ENCODE results near the gene MAP2K7.
"Not testable (repeated sequence)": the region's sequence is repeated elsewhere in the genome, so short reads cannot be mapped to it uniquely, and the experiment has no call there.

MAP2K7 gene

GRCh38 chr19:7944177-7944761, 40.6 kb downstream of the MAP2K7 start:
- H3K9me3 ChIP-seq (ENCODE audit: control insufficient read depth in 1 of 2, low read length in 2 of 2), result no peaks in the 10 kb centered on the region
- peak overlapping the region; percentile 70 for H3K27ac ChIP-seq (ENCODE audit: low read depth, low read length)
- H3K36me3 ChIP-seq (ENCODE audit: control insufficient read depth in 1 of 2, insufficient read depth in 2 of 2, low read length in 2 of 2), result peaks cover 6 to 10% of the 10 kb centered on the region in 2 donors
- peaks cover 4 to 19% of the 10 kb centered on the region in 2 donors for H3K4me1 ChIP-seq (ENCODE audit: control insufficient read depth in 1 of 2, insufficient read depth in 2 of 2, low read length in 2 of 2)
- H3K27me3 ChIP-seq (ENCODE audit: control insufficient read depth in 1 of 2, insufficient read depth in 2 of 2, low read length in 2 of 2), result no peaks in the 10 kb centered on the region
- peak overlapping the region; percentile 70 to 86 for H3K4me3 ChIP-seq (ENCODE audit: low read depth in 1 of 2, low read length in 2 of 2)
- H3K9ac ChIP-seq (ENCODE audit: low read depth in 1 of 2, low read length in 2 of 2), result peak overlapping the region; percentile 22 to 67

DNA sequence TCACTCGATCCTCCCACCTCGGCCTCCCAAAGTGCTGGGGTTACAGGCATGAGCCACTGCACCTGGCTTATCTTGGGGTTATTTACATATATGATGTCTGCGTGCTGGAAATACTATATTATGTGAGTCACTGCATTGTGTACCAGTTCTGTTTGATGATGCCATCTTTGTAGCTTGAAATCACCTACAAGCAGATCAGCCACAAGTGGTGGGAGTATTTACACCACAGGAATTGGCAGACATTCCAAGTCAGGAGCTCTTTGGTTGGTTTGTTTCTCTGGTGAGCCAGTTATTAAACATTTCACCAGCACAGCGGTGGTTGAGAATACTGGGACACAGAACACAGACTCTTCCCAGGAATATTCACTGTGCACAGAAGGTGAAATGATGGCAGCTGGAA, 44.3 kb downstream of the MAP2K7 start:
- Histone ChIP-seq H3K27me3 (ENCODE audit: control insufficient read depth in 1 of 2, insufficient read depth in 2 of 2, low read length in 2 of 2) (no peaks in the 10 kb centered on the region), H3K4me1 (ENCODE audit: control insufficient read depth in 1 of 2, insufficient read depth in 2 of 2, low read length in 2 of 2) (peaks cover 0 to 12% of the 10 kb centered on the region in 2 donors), H3K4me3 (ENCODE audit: low read depth in 1 of 2, low read length in 2 of 2) (no peak overlapping the region), H3K9ac (ENCODE audit: low read depth in 1 of 2, low read length in 2 of 2) (no peak overlapping the region), H3K9me3 (ENCODE audit: control insufficient read depth in 1 of 2, low read length in 2 of 2) (no peaks in the 10 kb centered on the region), H3K36me3 (ENCODE audit: control insufficient read depth in 1 of 2, insufficient read depth in 2 of 2, low read length in 2 of 2) (no peaks in the 10 kb centered on the region), H3K27ac (ENCODE audit: low read depth, low read length) (no peak overlapping the region)

- Histone ChIP-seq H3K4me3 (ENCODE audit: low read depth in 1 of 2, low read length in 2 of 2) (no peak overlapping the region), H3K4me1 (ENCODE audit: control insufficient read depth in 1 of 2, insufficient read depth in 2 of 2, low read length in 2 of 2) (peaks cover 0 to 4% of the 10 kb centered on the region in 2 donors), H3K27me3 (ENCODE audit: control insufficient read depth in 1 of 2, insufficient read depth in 2 of 2, low read length in 2 of 2) (no peaks in the 10 kb centered on the region), H3K36me3 (ENCODE audit: control insufficient read depth in 1 of 2, insufficient read depth in 2 of 2, low read length in 2 of 2) (no peaks in the 10 kb centered on the region), H3K9ac (ENCODE audit: low read depth in 1 of 2, low read length in 2 of 2) (no peak overlapping the region), H3K9me3 (ENCODE audit: control insufficient read depth in 1 of 2, low read length in 2 of 2) (no peaks in the 10 kb centered on the region), H3K27ac (ENCODE audit: low read depth, low read length) (no peak overlapping the region)
Measured at GRCh38 chr19:7953060-7953459, 49.4 kb downstream of the MAP2K7 start.

DNA sequence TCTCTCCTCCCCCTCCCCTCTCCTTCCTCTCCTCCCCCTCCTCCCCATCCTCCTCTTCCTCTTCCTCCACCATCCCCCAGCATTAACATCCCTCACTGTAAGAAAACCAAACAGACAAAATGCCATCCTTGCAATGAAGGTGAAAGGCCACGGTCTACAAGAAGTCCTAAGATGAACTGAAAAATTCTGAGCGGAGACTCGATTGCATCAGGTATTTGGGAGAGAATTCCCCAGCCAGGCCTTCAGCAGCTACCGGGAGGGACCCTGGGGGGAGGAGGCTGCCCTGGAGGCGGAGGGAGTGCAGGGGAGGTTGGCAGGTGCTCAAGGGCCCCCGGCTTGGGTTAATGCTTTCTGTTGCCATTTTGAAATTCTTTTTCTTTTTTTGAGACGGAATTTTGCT, 49.9 kb downstream of the MAP2K7 start:
- no peaks in the 10 kb centered on the region for H3K9me3 ChIP-seq (ENCODE audit: control insufficient read depth in 1 of 2, low read length in 2 of 2)
- H3K36me3 ChIP-seq (ENCODE audit: control insufficient read depth in 1 of 2, insufficient read depth in 2 of 2, low read length in 2 of 2), result peaks cover 0 to 5% of the 10 kb centered on the region in 2 donors
- H3K27ac ChIP-seq (ENCODE audit: low read depth, low read length), result no peak overlapping the region
- no peak overlapping the region for H3K9ac ChIP-seq (ENCODE audit: low read depth in 1 of 2, low read length in 2 of 2)
- peaks cover 0 to 4% of the 10 kb centered on the region in 2 donors for H3K4me1 ChIP-seq (ENCODE audit: control insufficient read depth in 1 of 2, insufficient read depth in 2 of 2, low read length in 2 of 2)
- H3K27me3 ChIP-seq (ENCODE audit: control insufficient read depth in 1 of 2, insufficient read depth in 2 of 2, low read length in 2 of 2), result no peaks in the 10 kb centered on the region
- no peak overlapping the region for H3K4me3 ChIP-seq (ENCODE audit: low read depth in 1 of 2, low read length in 2 of 2)

DNA sequence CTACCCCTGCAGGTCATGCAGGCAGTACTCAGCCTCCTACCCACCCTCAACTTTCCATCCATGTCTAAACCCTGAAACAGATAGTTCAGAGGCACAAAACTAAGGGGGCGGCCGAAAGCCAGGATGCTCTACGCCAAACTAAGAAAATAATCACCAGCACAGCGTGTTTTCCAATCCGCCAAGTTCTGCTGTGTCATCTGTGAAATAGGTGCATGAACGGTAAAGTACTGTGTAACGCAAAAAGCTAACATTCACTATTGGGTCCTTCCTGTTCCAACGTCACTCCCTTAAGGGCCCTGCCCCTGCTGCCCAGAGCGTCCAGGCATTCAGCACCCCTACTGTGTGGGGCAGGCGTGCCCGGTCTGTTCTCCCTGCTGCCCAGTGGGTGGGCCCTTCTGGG, 52.0 kb downstream of the MAP2K7 start:
- Histone ChIP-seq H3K27me3 (ENCODE audit: control insufficient read depth in 1 of 2, insufficient read depth in 2 of 2, low read length in 2 of 2) (no peaks in the 10 kb centered on the region), H3K4me3 (ENCODE audit: low read depth in 1 of 2, low read length in 2 of 2) (no peak overlapping the region), H3K9ac (ENCODE audit: low read depth in 1 of 2, low read length in 2 of 2) (no peak overlapping the region), H3K27ac (ENCODE audit: low read depth, low read length) (no peak overlapping the region), H3K4me1 (ENCODE audit: control insufficient read depth in 1 of 2, insufficient read depth in 2 of 2, low read length in 2 of 2) (peaks cover 0 to 4% of the 10 kb centered on the region in 2 donors), H3K9me3 (ENCODE audit: control insufficient read depth in 1 of 2, low read length in 2 of 2) (no peaks in the 10 kb centered on the region), H3K36me3 (ENCODE audit: control insufficient read depth in 1 of 2, insufficient read depth in 2 of 2, low read length in 2 of 2) (peaks cover 0 to 16% of the 10 kb centered on the region in 2 donors)

- Histone ChIP-seq H3K9ac (ENCODE audit: low read depth in 1 of 2, low read length in 2 of 2) (no peak overlapping the region), H3K27ac (ENCODE audit: low read depth, low read length) (no peak overlapping the region), H3K27me3 (ENCODE audit: control insufficient read depth in 1 of 2, insufficient read depth in 2 of 2, low read length in 2 of 2) (no peaks in the 10 kb centered on the region), H3K36me3 (ENCODE audit: control insufficient read depth in 1 of 2, insufficient read depth in 2 of 2, low read length in 2 of 2) (peaks cover 18 to 49% of the 10 kb centered on the region in 2 donors), H3K4me3 (ENCODE audit: low read depth in 1 of 2, low read length in 2 of 2) (no peak overlapping the region), H3K4me1 (ENCODE audit: control insufficient read depth in 1 of 2, insufficient read depth in 2 of 2, low read length in 2 of 2) (no peaks in the 10 kb centered on the region), H3K9me3 (ENCODE audit: control insufficient read depth in 1 of 2, low read length in 2 of 2) (no peaks in the 10 kb centered on the region)
Measured at GRCh38 chr19:7959211-7959610, 55.5 kb downstream of the MAP2K7 start.

GRCh38 chr19:7961082-7961481, 57.4 kb downstream of the MAP2K7 start:
- not testable (repeated sequence) for H3K4me3 ChIP-seq (ENCODE audit: low read depth in 1 of 2, low read length in 2 of 2); H3K4me1 ChIP-seq (ENCODE audit: control insufficient read depth in 1 of 2, insufficient read depth in 2 of 2, low read length in 2 of 2); H3K27ac ChIP-seq (ENCODE audit: low read depth, low read length); H3K9me3 ChIP-seq (ENCODE audit: control insufficient read depth in 1 of 2, low read length in 2 of 2); H3K27me3 ChIP-seq (ENCODE audit: control insufficient read depth in 1 of 2, insufficient read depth in 2 of 2, low read length in 2 of 2); H3K9ac ChIP-seq (ENCODE audit: low read depth in 1 of 2, low read length in 2 of 2)
- H3K36me3 ChIP-seq (ENCODE audit: control insufficient read depth in 1 of 2, insufficient read depth in 2 of 2, low read length in 2 of 2), result peaks cover 23 to 62% of the 10 kb centered on the region in 2 donors

DNA sequence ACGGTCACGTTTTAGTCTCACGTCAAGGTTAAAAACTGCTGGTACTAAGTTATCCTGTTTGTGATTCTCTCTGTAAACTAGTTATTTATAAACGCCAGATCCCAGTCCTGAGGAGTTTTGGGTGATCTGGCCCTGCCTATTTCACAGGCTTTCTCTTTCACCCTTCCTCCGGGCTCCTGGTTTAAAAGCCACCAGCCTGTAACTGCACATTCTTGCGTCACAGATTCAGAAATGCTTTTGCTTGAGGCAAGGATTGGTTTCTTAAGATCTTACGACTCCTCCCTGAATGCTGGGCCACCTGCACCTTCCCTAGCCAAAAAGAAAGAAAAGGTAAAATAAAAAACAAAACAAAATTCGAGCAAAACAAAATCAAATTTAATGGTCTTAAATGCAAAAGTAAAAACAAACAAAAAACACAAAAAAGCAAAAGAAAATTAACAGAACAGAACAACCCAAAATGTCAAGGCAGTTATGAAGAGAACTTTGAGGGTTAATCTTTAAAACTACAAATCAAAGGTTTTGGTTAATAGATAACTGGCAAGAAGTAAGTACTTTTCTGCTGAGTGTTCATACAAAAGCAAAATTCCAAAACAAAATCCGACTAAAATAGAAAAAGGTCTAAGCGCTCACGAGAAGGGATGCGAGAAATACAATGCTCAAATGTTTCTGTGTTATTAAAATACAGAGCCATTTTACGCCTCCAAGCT, 58.4 kb downstream of the MAP2K7 start:
- H3K27me3 ChIP-seq (ENCODE audit: control insufficient read depth in 1 of 2, insufficient read depth in 2 of 2, low read length in 2 of 2), result no peaks in the 10 kb centered on the region
- H3K9ac ChIP-seq (ENCODE audit: low read depth in 1 of 2, low read length in 2 of 2), result no peak overlapping the region
- H3K27ac ChIP-seq (ENCODE audit: low read depth, low read length), result no peak overlapping the region
- no peaks in the 10 kb centered on the region for H3K4me1 ChIP-seq (ENCODE audit: control insufficient read depth in 1 of 2, insufficient read depth in 2 of 2, low read length in 2 of 2)
- no peaks in the 10 kb centered on the region for H3K9me3 ChIP-seq (ENCODE audit: control insufficient read depth in 1 of 2, low read length in 2 of 2)
- H3K36me3 ChIP-seq (ENCODE audit: control insufficient read depth in 1 of 2, insufficient read depth in 2 of 2, low read length in 2 of 2), result peaks cover 23 to 71% of the 10 kb centered on the region in 2 donors
- no peak overlapping the region for H3K4me3 ChIP-seq (ENCODE audit: low read depth in 1 of 2, low read length in 2 of 2)

GRCh38 chr19:7962644-7963268, 59.1 kb downstream of the MAP2K7 start:
- no peaks in the 10 kb centered on the region for H3K4me1 ChIP-seq (ENCODE audit: control insufficient read depth in 1 of 2, insufficient read depth in 2 of 2, low read length in 2 of 2)
- H3K9ac ChIP-seq (ENCODE audit: low read depth in 1 of 2, low read length in 2 of 2), result no peak overlapping the region
- no peaks in the 10 kb centered on the region for H3K27me3 ChIP-seq (ENCODE audit: control insufficient read depth in 1 of 2, insufficient read depth in 2 of 2, low read length in 2 of 2)
- no peak overlapping the region for H3K27ac ChIP-seq (ENCODE audit: low read depth, low read length)
- H3K36me3 ChIP-seq (ENCODE audit: control insufficient read depth in 1 of 2, insufficient read depth in 2 of 2, low read length in 2 of 2), result peaks cover 30 to 78% of the 10 kb centered on the region in 2 donors
- no peaks in the 10 kb centered on the region for H3K9me3 ChIP-seq (ENCODE audit: control insufficient read depth in 1 of 2, low read length in 2 of 2)
- no peak overlapping the region for H3K4me3 ChIP-seq (ENCODE audit: low read depth in 1 of 2, low read length in 2 of 2)

DNA sequence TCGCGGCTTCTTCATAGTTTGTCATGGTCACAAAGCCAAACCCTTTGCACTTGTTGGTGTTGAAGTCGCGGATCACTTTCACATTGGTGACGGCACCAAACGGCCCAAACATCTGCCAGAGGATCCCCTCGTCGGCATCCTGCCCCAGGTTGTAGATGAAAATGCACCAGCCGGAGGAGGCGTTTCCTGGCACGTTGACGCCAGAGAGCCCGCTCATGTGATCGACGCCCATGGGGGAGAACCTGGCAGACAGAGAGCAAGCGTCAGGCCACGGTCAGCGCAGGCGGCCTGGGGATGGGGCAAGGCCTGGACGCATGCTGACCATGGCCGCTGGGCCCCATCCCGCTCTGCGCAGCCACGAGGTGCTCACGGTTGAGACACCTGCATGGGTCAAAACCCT, 59.9 kb downstream of the MAP2K7 start:
- H3K9ac ChIP-seq (ENCODE audit: low read depth in 1 of 2, low read length in 2 of 2), result no peak overlapping the region
- H3K4me1 ChIP-seq (ENCODE audit: control insufficient read depth in 1 of 2, insufficient read depth in 2 of 2, low read length in 2 of 2), result no peaks in the 10 kb centered on the region
- H3K9me3 ChIP-seq (ENCODE audit: control insufficient read depth in 1 of 2, low read length in 2 of 2), result no peaks in the 10 kb centered on the region
- H3K4me3 ChIP-seq (ENCODE audit: low read depth in 1 of 2, low read length in 2 of 2), result no peak overlapping the region
- no peak overlapping the region for H3K27ac ChIP-seq (ENCODE audit: low read depth, low read length)
- peaks cover 35 to 81% of the 10 kb centered on the region in 2 donors for H3K36me3 ChIP-seq (ENCODE audit: control insufficient read depth in 1 of 2, insufficient read depth in 2 of 2, low read length in 2 of 2)
- no peaks in the 10 kb centered on the region for H3K27me3 ChIP-seq (ENCODE audit: control insufficient read depth in 1 of 2, insufficient read depth in 2 of 2, low read length in 2 of 2)

Data from duodenal mucosa (tissue), 2 donors.